Breast epithelium (tissue), 3 donors: ENCODE results near the gene CDS1.

Experiments used
- CTCF ChIP-seq, 3 donors: fragments of 450-650 bp; IDR thresholded peaks; one replicate each; pipeline ENCODE4 v1.5.1; 2016 to 2017; ENCODE audit warnings: antibody characterized with exemption in 3 of 3, mild to moderate bottlenecking in 3 of 3, moderate library complexity in 3 of 3
- POLR2A ChIP-seq: fragments of 450-650 bp; IDR thresholded peaks from one replicate; pipeline ENCODE4 v1.6.1; 2016; ENCODE audit warnings: antibody characterized with exemption, mild to moderate bottlenecking, moderate library complexity
- POLR2AphosphoS5 ChIP-seq, 3 donors: sonication (generic); formaldehyde crosslinking; IDR thresholded peaks; one replicate each; pipeline ENCODE4 v1.6.1; 2017; ENCODE audit warnings: antibody characterized with exemption in 3 of 3

DNA sequence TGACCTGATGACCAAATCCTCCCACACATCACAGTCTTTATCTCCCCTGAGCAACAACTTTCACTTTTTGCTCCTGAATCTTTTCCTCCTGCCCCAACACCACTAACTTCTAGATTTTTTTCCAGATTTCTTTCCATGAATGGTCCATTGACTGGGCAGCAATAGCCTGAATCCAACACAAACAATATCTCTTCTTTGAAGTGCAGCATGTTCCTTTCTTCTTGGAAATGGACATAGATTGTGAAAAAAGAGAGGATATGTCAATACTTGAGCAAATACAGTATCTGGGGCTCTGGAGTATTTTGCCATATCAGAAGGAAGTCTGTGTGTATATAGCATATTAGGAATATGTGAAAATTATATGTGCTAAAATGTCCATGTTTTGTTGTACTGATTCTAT is 55.2 kb downstream of the CDS1 start:
- TF ChIP-seq CTCF (IDR thresholded peaks at IDR 0.05) (no peak), POLR2A (no peak), POLR2AphosphoS5 (IDR thresholded peaks at IDR 0.05) (no peak)
